ENCODE measurements around the gene PIMREG.

The PIMREG gene

DNA sequence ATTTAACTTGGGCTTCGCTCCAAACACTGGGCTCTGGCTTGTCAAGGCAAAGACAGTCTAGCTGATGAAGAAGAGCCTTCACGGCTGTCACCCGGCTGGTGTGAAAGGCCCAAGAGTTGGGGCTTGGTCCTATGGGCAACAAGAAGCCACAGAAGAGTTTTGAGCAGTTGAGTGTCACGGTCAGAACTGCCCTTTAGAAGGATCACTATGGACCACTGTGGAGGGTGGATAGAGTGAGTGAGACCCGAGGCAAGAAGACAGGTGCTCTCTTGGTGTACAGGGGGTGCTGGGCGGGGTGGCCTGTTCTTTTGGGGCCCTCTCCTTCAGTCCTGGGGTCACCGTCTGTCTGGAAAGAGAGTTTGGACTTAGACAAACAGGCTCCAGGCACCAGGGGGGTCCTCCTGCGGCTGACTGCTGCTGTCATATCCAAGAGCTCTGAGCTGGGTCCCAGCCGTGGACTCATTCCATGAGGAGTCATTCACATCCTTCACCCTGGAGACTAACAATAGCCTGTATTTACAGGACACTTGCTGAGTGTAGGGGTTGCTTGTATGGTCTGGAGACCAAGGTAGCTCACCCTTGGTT, 2.4 kb downstream of the PIMREG start:
- TF ChIP-seq FOXP2 (optimal IDR thresholded peaks at IDR 0.05; ENCODE audit: control extremely low read depth, extremely low read length, insufficient read depth) (no peak), EZH2 (IDR thresholded peaks at IDR 0.05) (no peak), POLR2AphosphoS5 (IDR thresholded peaks at IDR 0.05; ENCODE audit: borderline replicate concordance, low read depth, low read length) (no peak)
- DNase-seq (ENCODE audit: low read depth, low spot score): no peak
- H3K9ac ChIP-seq (ENCODE audit: insufficient read length): no peak overlapping the region
- H3K9me3 ChIP-seq (ENCODE audit: low read depth, low read length): no peaks in the 10 kb centered on the region
- H3K36me3 ChIP-seq (ENCODE audit: insufficient read depth, low read length): peaks cover 23% of the 10 kb centered on the region; the same call in 1 of the 2 replicates
- no peak overlapping the region for H3K4me3 ChIP-seq
- no peak overlapping the region for H3K27ac ChIP-seq

DNA sequence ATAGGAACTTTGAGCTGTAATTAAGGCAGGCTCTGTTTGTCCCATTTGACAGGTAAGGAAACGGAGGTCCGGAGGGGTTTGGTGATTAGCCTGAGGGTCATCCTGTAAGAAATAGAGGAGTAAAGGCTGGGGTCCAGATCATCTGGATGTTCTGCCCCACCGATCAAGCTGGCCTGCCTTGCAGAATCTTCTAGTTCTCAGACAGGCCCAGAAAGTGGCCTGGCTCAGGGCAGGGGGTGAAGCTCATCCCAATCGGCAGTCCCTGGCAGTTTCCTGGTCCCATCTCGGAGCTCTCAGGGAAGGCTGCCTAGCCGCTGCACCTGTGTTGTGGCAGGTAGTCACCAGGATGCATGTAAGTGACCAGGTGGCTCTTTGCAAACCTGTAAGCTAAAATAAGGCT, 4.2 kb downstream of the PIMREG start:
- DNase-seq (ENCODE audit: low read depth, low spot score): no peak
- H3K36me3 ChIP-seq (ENCODE audit: insufficient read depth, low read length): peaks cover 23% of the 10 kb centered on the region; the same call in 1 of the 2 replicates

DNA sequence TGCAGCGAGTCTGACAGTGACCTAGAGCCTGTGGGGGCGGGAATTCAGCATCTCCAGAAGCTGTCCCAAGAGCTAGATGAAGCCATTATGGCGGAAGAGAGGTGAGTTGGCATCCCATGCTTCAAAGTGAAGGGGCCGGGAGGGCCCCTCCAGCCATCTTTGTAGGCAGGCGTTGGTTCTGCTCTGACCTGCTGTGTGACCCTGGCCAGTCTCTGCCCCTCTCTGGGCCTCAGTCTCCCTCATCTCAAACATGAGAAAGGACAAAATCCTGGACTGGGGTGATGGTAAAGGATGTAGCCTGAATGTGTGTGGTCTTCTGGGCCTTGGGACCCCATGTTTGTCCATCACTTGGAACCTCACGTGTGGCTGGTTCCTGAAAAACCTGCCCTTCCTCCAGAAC, 5.1 kb downstream of the PIMREG start:
- Histone ChIP-seq H3K27ac (no peak overlapping the region), H3K9me3 (ENCODE audit: low read depth, low read length) (no peaks in the 10 kb centered on the region), H3K4me3 (no peak overlapping the region), H3K9ac (ENCODE audit: insufficient read length) (no peak overlapping the region), H3K36me3 (ENCODE audit: insufficient read depth, low read length) (peaks cover 23% of the 10 kb centered on the region; the same call in 1 of the 2 replicates)
- no peak for DNase-seq (ENCODE audit: low read depth, low spot score)
- TF ChIP-seq FOXP2 (optimal IDR thresholded peaks at IDR 0.05; ENCODE audit: control extremely low read depth, extremely low read length, insufficient read depth): no peak
- no peak for TF ChIP-seq POLR2AphosphoS5 (IDR thresholded peaks at IDR 0.05; ENCODE audit: borderline replicate concordance, low read depth, low read length)
- no peak for TF ChIP-seq EZH2 (IDR thresholded peaks at IDR 0.05)

More for the DNA sequence above, 4.2 kb downstream of the PIMREG start:
- no peak overlapping the region for H3K27ac ChIP-seq
- no peak overlapping the region for H3K9ac ChIP-seq (ENCODE audit: insufficient read length)
- no peaks in the 10 kb centered on the region for H3K9me3 ChIP-seq (ENCODE audit: low read depth, low read length)
- no peak for TF ChIP-seq EZH2 (IDR thresholded peaks at IDR 0.05)
- no peak for TF ChIP-seq FOXP2 (optimal IDR thresholded peaks at IDR 0.05; ENCODE audit: control extremely low read depth, extremely low read length, insufficient read depth)
- no peak for TF ChIP-seq POLR2AphosphoS5 (IDR thresholded peaks at IDR 0.05; ENCODE audit: borderline replicate concordance, low read depth, low read length)
- no peak overlapping the region for H3K4me3 ChIP-seq

GRCh38 chr17:6450926-6451832, 6.9 kb downstream of the PIMREG start:
- no peak for DNase-seq (ENCODE audit: low read depth, low spot score)
- Histone ChIP-seq H3K9ac (ENCODE audit: insufficient read length) (no peak overlapping the region), H3K27ac (no peak overlapping the region), H3K4me3 (no peak overlapping the region), H3K36me3 (ENCODE audit: insufficient read depth, low read length) (peaks cover 17% of the 10 kb centered on the region; the same call in 1 of the 2 replicates), H3K9me3 (ENCODE audit: low read depth, low read length) (no peaks in the 10 kb centered on the region)
- no peak for TF ChIP-seq EZH2 (IDR thresholded peaks at IDR 0.05)
- no peak for TF ChIP-seq POLR2AphosphoS5 (IDR thresholded peaks at IDR 0.05; ENCODE audit: borderline replicate concordance, low read depth, low read length)
- TF ChIP-seq FOXP2 (optimal IDR thresholded peaks at IDR 0.05; ENCODE audit: control extremely low read depth, extremely low read length, insufficient read depth): no peak

GRCh38 chr17:6452471-6453266, 8.4 kb downstream of the PIMREG start:
- DNase-seq (ENCODE audit: low read depth, low spot score): no peak
- Histone ChIP-seq H3K9ac (ENCODE audit: insufficient read length) (no peak overlapping the region), H3K4me3 (no peak overlapping the region), H3K36me3 (ENCODE audit: insufficient read depth, low read length) (peaks cover 12% of the 10 kb centered on the region; the same call in 1 of the 2 replicates), H3K9me3 (ENCODE audit: low read depth, low read length) (no peaks in the 10 kb centered on the region), H3K27ac (no peak overlapping the region)
- TF ChIP-seq FOXP2 (optimal IDR thresholded peaks at IDR 0.05; ENCODE audit: control extremely low read depth, extremely low read length, insufficient read depth) (no peak), EZH2 (IDR thresholded peaks at IDR 0.05) (no peak), POLR2AphosphoS5 (IDR thresholded peaks at IDR 0.05; ENCODE audit: borderline replicate concordance, low read depth, low read length) (no peak)

DNA sequence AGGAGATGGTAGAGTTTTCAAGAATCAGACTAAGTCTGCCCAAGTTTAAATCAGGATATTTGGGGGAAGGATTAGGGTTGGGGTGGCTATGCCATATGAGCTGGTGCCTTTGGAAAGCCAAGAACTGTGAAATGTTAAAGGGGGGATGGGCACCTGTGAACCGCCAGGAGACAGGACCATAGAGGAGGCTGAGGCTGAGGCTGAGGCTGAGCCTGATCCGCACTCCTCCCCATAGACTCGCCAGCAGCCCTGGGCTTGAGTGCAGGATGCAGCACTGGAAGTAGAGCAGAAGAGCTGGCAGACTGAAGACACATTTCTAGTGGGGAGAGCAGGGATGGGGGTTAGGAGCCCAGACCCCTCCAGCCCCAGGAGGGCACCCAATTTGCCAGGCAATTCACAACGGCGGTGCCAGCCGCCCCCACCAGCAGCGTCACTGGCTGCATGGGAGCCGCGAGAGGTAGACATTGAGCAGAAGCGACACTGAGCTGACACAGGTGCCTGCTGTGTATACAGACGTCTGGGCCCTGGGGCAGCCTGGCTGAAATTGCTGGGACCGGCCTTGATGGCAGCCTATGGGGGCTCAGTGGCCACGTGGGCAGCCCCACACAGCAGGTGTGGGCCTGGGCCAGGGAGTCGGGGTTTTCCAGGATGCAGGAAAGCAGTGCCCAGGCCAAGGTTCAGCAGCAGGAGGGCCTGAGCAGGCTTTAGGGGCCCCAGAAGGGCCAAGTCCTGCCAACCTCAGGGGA, 9.2 kb downstream of the PIMREG start:
- Histone ChIP-seq H3K9ac (ENCODE audit: insufficient read length) (no peak overlapping the region), H3K27ac (no peak overlapping the region), H3K9me3 (ENCODE audit: low read depth, low read length) (no peaks in the 10 kb centered on the region), H3K36me3 (ENCODE audit: insufficient read depth, low read length) (peaks cover 12% of the 10 kb centered on the region; the same call in 1 of the 2 replicates), H3K4me3 (no peak overlapping the region)
- no peak for TF ChIP-seq FOXP2 (optimal IDR thresholded peaks at IDR 0.05; ENCODE audit: control extremely low read depth, extremely low read length, insufficient read depth)
- TF ChIP-seq EZH2 (IDR thresholded peaks at IDR 0.05): no peak
- TF ChIP-seq POLR2AphosphoS5 (IDR thresholded peaks at IDR 0.05; ENCODE audit: borderline replicate concordance, low read depth, low read length): no peak
- no peak for DNase-seq (ENCODE audit: low read depth, low spot score)

- Histone ChIP-seq H3K9me3 (ENCODE audit: low read depth, low read length) (no peaks in the 10 kb centered on the region), H3K9ac (ENCODE audit: insufficient read length) (no peak overlapping the region)
Observed at GRCh38 chr17:6454495-6455320, 10.5 kb downstream of the PIMREG start.

More at GRCh38 chr17:6454495-6455320, 10.5 kb downstream of the PIMREG start:
- Histone ChIP-seq H3K27ac (no peak overlapping the region), H3K36me3 (ENCODE audit: insufficient read depth, low read length) (peaks cover 4% of the 10 kb centered on the region; the same call in 1 of the 2 replicates), H3K4me3 (no peak overlapping the region)
- no peak for TF ChIP-seq FOXP2 (optimal IDR thresholded peaks at IDR 0.05; ENCODE audit: control extremely low read depth, extremely low read length, insufficient read depth)
- TF ChIP-seq POLR2AphosphoS5 (IDR thresholded peaks at IDR 0.05; ENCODE audit: borderline replicate concordance, low read depth, low read length): no peak
- no peak for TF ChIP-seq EZH2 (IDR thresholded peaks at IDR 0.05)
- DNase-seq (ENCODE audit: low read depth, low spot score): no peak
